Measurements from ENCODE around the gene EIF5A. TPM values are rescaled to one million over a fixed set of nuclear protein-coding genes. Genes with fewer than 3 reads are reported as not detected.
A peak's percentile ranks its signal among the peaks of the same experiment; 100 is the strongest.

EIF5A gene
- total RNA-seq, 1 donor = 436 TPM

DNA sequence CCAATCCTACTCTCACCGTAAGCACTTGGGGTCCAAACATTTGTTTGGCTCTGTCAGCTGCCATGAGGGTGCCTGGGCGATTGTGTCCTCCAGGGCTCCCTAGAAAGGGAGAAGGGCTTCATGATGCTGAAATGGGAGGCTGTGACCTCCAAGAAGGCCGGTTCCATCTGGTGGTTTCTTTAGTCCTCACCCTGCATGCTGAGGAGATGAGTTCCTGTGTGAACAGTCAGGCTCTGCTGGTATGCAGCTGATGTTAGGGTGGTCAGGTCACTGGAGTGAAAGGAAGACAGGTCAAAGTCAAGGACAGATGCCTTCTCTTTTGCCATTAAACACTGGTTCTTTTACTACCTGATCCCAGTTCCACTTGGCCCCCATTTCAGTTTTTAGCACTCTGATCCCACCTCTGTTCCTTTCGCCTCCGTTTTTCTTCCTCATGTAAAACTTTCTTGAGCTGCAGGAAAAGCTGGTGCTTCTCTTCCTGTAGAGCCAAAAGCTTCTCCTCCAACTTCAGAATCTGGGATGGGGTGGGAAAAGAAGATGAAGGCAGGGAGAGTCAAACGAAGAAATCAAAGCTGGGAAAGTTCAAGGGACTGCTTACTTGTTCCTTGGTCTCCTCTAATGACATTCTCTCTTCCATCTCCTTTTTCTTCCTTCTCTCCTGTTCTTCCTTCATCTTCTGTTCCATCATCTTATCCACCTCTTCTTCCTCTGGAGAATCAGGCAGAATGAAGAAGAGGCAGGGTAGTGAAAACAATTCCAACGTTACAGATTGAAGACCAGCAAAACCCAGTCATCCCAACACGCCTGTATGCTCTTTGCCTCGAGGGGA lies 6.7 kb downstream of the EIF5A start:
- TF ChIP-seq, protein P1, sequence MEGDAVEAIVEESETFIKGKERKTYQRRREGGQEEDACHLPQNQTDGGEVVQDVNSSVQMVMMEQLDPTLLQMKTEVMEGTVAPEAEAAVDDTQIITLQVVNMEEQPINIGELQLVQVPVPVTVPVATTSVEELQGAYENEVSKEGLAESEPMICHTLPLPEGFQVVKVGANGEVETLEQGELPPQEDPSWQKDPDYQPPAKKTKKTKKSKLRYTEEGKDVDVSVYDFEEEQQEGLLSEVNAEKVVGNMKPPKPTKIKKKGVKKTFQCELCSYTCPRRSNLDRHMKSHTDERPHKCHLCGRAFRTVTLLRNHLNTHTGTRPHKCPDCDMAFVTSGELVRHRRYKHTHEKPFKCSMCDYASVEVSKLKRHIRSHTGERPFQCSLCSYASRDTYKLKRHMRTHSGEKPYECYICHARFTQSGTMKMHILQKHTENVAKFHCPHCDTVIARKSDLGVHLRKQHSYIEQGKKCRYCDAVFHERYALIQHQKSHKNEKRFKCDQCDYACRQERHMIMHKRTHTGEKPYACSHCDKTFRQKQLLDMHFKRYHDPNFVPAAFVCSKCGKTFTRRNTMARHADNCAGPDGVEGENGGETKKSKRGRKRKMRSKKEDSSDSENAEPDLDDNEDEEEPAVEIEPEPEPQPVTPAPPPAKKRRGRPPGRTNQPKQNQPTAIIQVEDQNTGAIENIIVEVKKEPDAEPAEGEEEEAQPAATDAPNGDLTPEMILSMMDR (IDR thresholded peaks at IDR 0.05; ENCODE audit: extremely low read depth, low read depth, low read length) = no peak
- H3K9me3 ChIP-seq (ENCODE audit: low read depth, low read length) = no peaks in the 10 kb centered on the region
- H2AFZ ChIP-seq (ENCODE audit: low read length) = no peak overlapping the region
- H3K4me1 ChIP-seq (ENCODE audit: insufficient read depth, low read length) = peaks cover 39% of the 10 kb centered on the region
- peaks cover 53% of the 10 kb centered on the region for H3K79me2 ChIP-seq (ENCODE audit: insufficient read depth, low read length)
- peak overlapping the region; percentile 97 for H3K4me2 ChIP-seq (ENCODE audit: insufficient read depth, low read length)
- DNase-seq (ENCODE audit: insufficient read length, low spot score, missing footprints) = peak; percentile 89
- H3K4me3 ChIP-seq (ENCODE audit: insufficient read depth, low read length) = peak overlapping the region; percentile 91
- peaks cover 53% of the 10 kb centered on the region for H4K20me1 ChIP-seq (ENCODE audit: insufficient read depth, low read length)
- H3K27me3 ChIP-seq (ENCODE audit: insufficient read depth, low read length) = no peaks in the 10 kb centered on the region
- peak overlapping the region; percentile 70 for H3K27ac ChIP-seq (ENCODE audit: low read depth, low read length)
- peaks cover 72% of the 10 kb centered on the region for H3K36me3 ChIP-seq (ENCODE audit: insufficient read depth, low read length)

DNA sequence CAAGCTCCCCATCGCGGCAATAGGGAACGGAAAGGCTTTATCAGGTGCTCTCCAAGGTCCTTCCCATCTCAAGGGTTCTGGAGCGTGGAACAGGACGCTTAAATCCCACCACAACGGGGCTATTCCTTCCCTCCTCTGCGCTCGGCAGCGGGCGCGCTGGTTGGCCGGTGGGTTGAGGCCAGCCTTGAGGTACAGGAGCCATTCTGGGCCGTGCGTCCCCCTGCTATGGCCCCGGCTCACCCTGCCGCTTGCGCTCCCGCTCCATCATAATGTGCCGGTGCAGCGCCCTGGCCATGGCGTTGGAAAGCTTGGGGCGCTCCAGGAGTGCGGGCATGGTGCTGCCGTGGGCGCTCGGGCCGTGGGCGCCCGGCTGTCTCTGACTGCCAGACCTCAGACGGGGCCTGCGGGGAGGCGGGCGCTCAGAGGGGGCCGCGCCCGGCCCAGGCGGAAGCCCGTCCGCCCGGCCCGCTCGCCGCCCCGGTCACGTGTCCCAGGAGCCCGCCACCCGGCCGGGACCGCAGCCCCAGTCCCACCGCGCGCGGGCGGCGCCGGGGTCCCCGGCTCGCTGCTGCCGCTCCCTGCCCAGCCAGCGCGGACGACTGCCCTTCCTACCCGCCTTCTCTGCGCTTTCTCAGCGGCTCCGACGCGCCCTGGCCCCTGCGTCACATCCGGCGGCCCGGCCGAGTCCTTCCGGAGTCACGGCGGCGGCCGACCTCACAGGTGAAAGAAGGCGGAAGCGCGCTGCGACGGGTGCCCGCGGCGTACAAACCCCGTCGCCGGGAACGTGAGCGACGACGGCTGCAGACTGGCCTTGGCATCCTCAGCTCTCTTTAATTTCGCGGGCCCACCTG lies 7.5 kb downstream of the EIF5A start, which contains the start of gene GPS2:
Gene GPS2 (minus strand): TSS at position 642 of the 851 bp plus-strand sequence. CDS start 308 bp downstream, at position 334.
- H3K9me3 ChIP-seq (ENCODE audit: low read depth, low read length) = no peaks in the 10 kb centered on the region
- DNase-seq (ENCODE audit: insufficient read length, low spot score, missing footprints) = peak; percentile 99
- H3K79me2 ChIP-seq (ENCODE audit: insufficient read depth, low read length) = peaks cover 45% of the 10 kb centered on the region
- TF ChIP-seq, protein P1 (IDR thresholded peaks at IDR 0.05; ENCODE audit: extremely low read depth, low read depth, low read length) = no peak
- H2AFZ ChIP-seq (ENCODE audit: low read length) = peak within 1 kb of the TSS; percentile 61
- peaks cover 31% of the 10 kb centered on the region for H3K4me1 ChIP-seq (ENCODE audit: insufficient read depth, low read length)
- no peaks in the 10 kb centered on the region for H3K27me3 ChIP-seq (ENCODE audit: insufficient read depth, low read length)
- peak within 1 kb of the TSS; percentile 70 for H3K27ac ChIP-seq (ENCODE audit: low read depth, low read length)
- H3K4me3 ChIP-seq (ENCODE audit: insufficient read depth, low read length) = peak within 1 kb of the TSS; percentile 91
- peak within 1 kb of the TSS; percentile 97 for H3K4me2 ChIP-seq (ENCODE audit: insufficient read depth, low read length)
- peaks cover 64% of the 10 kb centered on the region for H3K36me3 ChIP-seq (ENCODE audit: insufficient read depth, low read length)
- peaks cover 45% of the 10 kb centered on the region for H4K20me1 ChIP-seq (ENCODE audit: insufficient read depth, low read length)

DNA sequence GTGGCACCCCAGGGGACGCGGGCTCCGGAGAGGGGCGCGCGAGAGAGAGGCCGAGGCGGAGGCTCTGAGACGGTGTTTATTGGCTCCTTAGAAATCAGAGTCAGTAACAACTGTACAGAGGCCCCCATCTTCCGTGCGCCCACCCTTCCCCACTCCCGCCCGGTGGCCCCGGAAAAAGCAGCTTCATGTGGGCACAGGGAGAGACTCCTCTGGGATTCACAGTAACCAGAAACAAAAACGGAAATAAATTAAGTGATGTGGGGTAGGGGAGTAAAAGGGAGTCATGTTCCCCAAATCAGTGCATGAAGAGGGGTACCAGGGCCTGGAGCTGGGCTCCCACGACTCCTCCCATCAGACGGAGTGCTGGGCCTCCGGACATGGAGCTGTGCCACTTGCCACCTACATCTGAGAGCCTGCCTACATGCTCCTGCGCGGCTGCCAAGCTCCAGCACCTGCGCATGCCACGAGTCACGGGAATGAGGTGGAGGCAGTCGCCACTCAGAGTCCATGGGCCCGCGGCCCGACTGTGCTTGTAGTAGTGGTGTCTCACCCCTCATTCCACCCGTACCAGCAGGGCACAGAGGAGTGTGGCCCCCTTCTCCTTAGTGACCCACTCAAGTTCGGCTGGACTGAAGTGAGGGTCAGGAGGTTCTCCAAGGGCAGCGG lies 8.3 kb downstream of the EIF5A start:
- Histone ChIP-seq H3K36me3 (ENCODE audit: insufficient read depth, low read length) (peaks cover 64% of the 10 kb centered on the region), H4K20me1 (ENCODE audit: insufficient read depth, low read length) (peaks cover 37% of the 10 kb centered on the region), H3K27me3 (ENCODE audit: insufficient read depth, low read length) (no peaks in the 10 kb centered on the region), H3K9me3 (ENCODE audit: low read depth, low read length) (no peaks in the 10 kb centered on the region), H3K4me1 (ENCODE audit: insufficient read depth, low read length) (peaks cover 28% of the 10 kb centered on the region), H2AFZ (ENCODE audit: low read length) (peak overlapping the region; percentile 61), H3K27ac (ENCODE audit: low read depth, low read length) (peak overlapping the region; percentile 70), H3K79me2 (ENCODE audit: insufficient read depth, low read length) (peaks cover 37% of the 10 kb centered on the region), H3K4me3 (ENCODE audit: insufficient read depth, low read length) (peak overlapping the region; percentile 91), H3K4me2 (ENCODE audit: insufficient read depth, low read length) (peak overlapping the region; percentile 97)
- TF ChIP-seq, protein P1 (IDR thresholded peaks at IDR 0.05; ENCODE audit: extremely low read depth, low read depth, low read length) = no peak
- peak; percentile 88 for DNase-seq (ENCODE audit: insufficient read length, low spot score, missing footprints)
